ENCODE results near the gene TBL1X.

GRCh38 chrX:9587642-9588041 is 122.8 kb downstream of the TBL1X start:
- TF ChIP-seq, protein P1, sequence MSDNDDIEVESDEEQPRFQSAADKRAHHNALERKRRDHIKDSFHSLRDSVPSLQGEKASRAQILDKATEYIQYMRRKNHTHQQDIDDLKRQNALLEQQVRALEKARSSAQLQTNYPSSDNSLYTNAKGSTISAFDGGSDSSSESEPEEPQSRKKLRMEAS (IDR thresholded peaks at IDR 0.05; ENCODE audit: low read depth, low read length): no peak
- TF ChIP-seq, protein P2, sequence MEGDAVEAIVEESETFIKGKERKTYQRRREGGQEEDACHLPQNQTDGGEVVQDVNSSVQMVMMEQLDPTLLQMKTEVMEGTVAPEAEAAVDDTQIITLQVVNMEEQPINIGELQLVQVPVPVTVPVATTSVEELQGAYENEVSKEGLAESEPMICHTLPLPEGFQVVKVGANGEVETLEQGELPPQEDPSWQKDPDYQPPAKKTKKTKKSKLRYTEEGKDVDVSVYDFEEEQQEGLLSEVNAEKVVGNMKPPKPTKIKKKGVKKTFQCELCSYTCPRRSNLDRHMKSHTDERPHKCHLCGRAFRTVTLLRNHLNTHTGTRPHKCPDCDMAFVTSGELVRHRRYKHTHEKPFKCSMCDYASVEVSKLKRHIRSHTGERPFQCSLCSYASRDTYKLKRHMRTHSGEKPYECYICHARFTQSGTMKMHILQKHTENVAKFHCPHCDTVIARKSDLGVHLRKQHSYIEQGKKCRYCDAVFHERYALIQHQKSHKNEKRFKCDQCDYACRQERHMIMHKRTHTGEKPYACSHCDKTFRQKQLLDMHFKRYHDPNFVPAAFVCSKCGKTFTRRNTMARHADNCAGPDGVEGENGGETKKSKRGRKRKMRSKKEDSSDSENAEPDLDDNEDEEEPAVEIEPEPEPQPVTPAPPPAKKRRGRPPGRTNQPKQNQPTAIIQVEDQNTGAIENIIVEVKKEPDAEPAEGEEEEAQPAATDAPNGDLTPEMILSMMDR (IDR thresholded peaks at IDR 0.05; ENCODE audit: low read depth, low read length): no peak
- no peak for TF ChIP-seq POLR2A (IDR thresholded peaks at IDR 0.05; ENCODE audit: extremely low read depth, insufficient read length)

Measured in NB4 (cell line).